HG02571 (cell line): Measurements from ENCODE around the gene LYSMD2.

Experiments used
- ATAC-seq: cut with Tn5 transposase; IDR thresholded peaks from one replicate; pipeline ENCODE4 v1.9.1; 2021; ENCODE audit warnings: mild to moderate bottlenecking, moderate library complexity; ENCODE audit not compliant: unreplicated experiment

Gene LYSMD2

GRCh38 chr15:51677021-51677420 is 60.4 kb downstream of the LYSMD2 start:
- ATAC-seq = no peak

DNA sequence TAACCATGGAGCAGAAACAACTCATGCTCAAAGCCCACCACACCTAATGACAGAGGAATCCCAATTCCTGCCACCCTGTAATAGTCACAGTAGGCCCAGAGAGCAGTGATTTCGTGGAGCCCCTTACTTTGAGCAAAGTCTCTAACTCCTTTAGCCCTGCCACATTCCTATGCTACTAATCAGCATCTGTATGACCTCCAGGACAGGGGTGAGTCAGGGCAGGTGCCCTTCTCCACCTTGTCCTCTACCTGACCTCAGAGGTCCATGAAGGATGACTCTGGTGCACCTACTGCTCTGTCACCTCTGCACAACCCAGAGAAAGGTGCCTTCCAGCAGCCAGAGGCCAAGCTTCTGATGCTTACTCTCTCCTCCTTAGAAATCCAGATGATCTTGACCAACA is 62.2 kb downstream of the LYSMD2 start:
- no peak for ATAC-seq
